Measurements from ENCODE around the gene CR1.
"Not testable (repeated sequence)": the region's sequence is repeated elsewhere in the genome, so short reads cannot be mapped to it uniquely, and the experiment has no call there.

The CR1 gene

GRCh38 chr1:207631137-207631536 is 135.2 kb downstream of the CR1 start:
- no peaks in the 10 kb centered on the region for H3K4me1 Mint-ChIP-seq
- H3K4me3 Mint-ChIP-seq, result no peak overlapping the region
- ATAC-seq (ENCODE audit: low read depth), result no peak
- H3K9me3 Mint-ChIP-seq, result no peaks in the 10 kb centered on the region
- H3K36me3 Mint-ChIP-seq, result peaks cover 38% of the 10 kb centered on the region
- no peak overlapping the region for H3K27ac Mint-ChIP-seq
- DNase-seq (ENCODE audit: low spot score in 2 of 2), result no peak
- no peaks in the 10 kb centered on the region for H3K27me3 Mint-ChIP-seq

GRCh38 chr1:207633226-207633625 is 137.3 kb downstream of the CR1 start:
- no peaks in the 10 kb centered on the region for H3K27me3 Mint-ChIP-seq
- H3K4me1 Mint-ChIP-seq, result no peaks in the 10 kb centered on the region
- ATAC-seq (ENCODE audit: low read depth), result no peak
- no peak overlapping the region for H3K4me3 Mint-ChIP-seq
- no peak for DNase-seq (ENCODE audit: low spot score in 2 of 2)
- H3K27ac Mint-ChIP-seq, result no peak overlapping the region
- H3K9me3 Mint-ChIP-seq, result no peaks in the 10 kb centered on the region
- peaks cover 40% of the 10 kb centered on the region for H3K36me3 Mint-ChIP-seq

GRCh38 chr1:207633699-207634289 is 137.8 kb downstream of the CR1 start:
- not testable (repeated sequence) for H3K9me3 Mint-ChIP-seq; H3K4me3 Mint-ChIP-seq; H3K27ac Mint-ChIP-seq; H3K27me3 Mint-ChIP-seq; ATAC-seq (ENCODE audit: low read depth); DNase-seq (ENCODE audit: low spot score in 2 of 2); H3K4me1 Mint-ChIP-seq
- peaks cover 43% of the 10 kb centered on the region for H3K36me3 Mint-ChIP-seq

- not testable (repeated sequence) for H3K27ac Mint-ChIP-seq; ATAC-seq (ENCODE audit: low read depth); DNase-seq (ENCODE audit: low spot score in 2 of 2); H3K9me3 Mint-ChIP-seq; H3K4me3 Mint-ChIP-seq; H3K4me1 Mint-ChIP-seq; H3K27me3 Mint-ChIP-seq
- H3K36me3 Mint-ChIP-seq, result peaks cover 44% of the 10 kb centered on the region
Measured at GRCh38 chr1:207634293-207634692, 138.3 kb downstream of the CR1 start.

GRCh38 chr1:207635569-207636186 is 139.7 kb downstream of the CR1 start:
- ATAC-seq (ENCODE audit: low read depth); H3K4me3 Mint-ChIP-seq: not testable (repeated sequence)

GRCh38 chr1:207638487-207639145 is 142.7 kb downstream of the CR1 start:
- not testable (repeated sequence) for H3K27ac Mint-ChIP-seq; DNase-seq (ENCODE audit: low spot score in 2 of 2); H3K4me1 Mint-ChIP-seq; H3K27me3 Mint-ChIP-seq; H3K4me3 Mint-ChIP-seq; ATAC-seq (ENCODE audit: low read depth); H3K9me3 Mint-ChIP-seq
- H3K36me3 Mint-ChIP-seq, result peaks cover 29% of the 10 kb centered on the region

More at GRCh38 chr1:207635569-207636186, 139.7 kb downstream of the CR1 start:
- not testable (repeated sequence) for H3K27me3 Mint-ChIP-seq; H3K27ac Mint-ChIP-seq; H3K9me3 Mint-ChIP-seq; H3K4me1 Mint-ChIP-seq; DNase-seq (ENCODE audit: low spot score in 2 of 2)
- H3K36me3 Mint-ChIP-seq, result peaks cover 44% of the 10 kb centered on the region

GRCh38 chr1:207639362-207639761 is 143.4 kb downstream of the CR1 start:
- H3K9me3 Mint-ChIP-seq; H3K27me3 Mint-ChIP-seq; H3K27ac Mint-ChIP-seq; H3K4me1 Mint-ChIP-seq; DNase-seq (ENCODE audit: low spot score in 2 of 2); ATAC-seq (ENCODE audit: low read depth); H3K4me3 Mint-ChIP-seq: not testable (repeated sequence)
- H3K36me3 Mint-ChIP-seq, result peaks cover 23% of the 10 kb centered on the region

- peaks cover 5% of the 10 kb centered on the region for H3K4me1 Mint-ChIP-seq
- H3K9me3 Mint-ChIP-seq, result no peaks in the 10 kb centered on the region
- H3K36me3 Mint-ChIP-seq, result peaks cover 10% of the 10 kb centered on the region
- DNase-seq (ENCODE audit: low spot score in 2 of 2) (no peak), ATAC-seq (ENCODE audit: low read depth) (peak; percentile 8)
- H3K4me3 Mint-ChIP-seq, result peak overlapping the region; percentile 75
- peak overlapping the region; percentile 9 for H3K27ac Mint-ChIP-seq
- no peaks in the 10 kb centered on the region for H3K27me3 Mint-ChIP-seq
Measured at GRCh38 chr1:207644166-207644851, 148.4 kb downstream of the CR1 start.

- Mint-ChIP-seq H3K4me1 (peaks cover 5% of the 10 kb centered on the region), H3K9me3 (no peaks in the 10 kb centered on the region), H3K27ac (peak within 1 kb of the TSS; percentile 9), H3K4me3 (peak within 1 kb of the TSS; percentile 75), H3K36me3 (peaks cover 7% of the 10 kb centered on the region), H3K27me3 (no peaks in the 10 kb centered on the region)
- DNase-seq (ENCODE audit: low spot score in 2 of 2) (peak; percentile 67 to 76), ATAC-seq (ENCODE audit: low read depth) (peak; percentile 100)
Measured at GRCh38 chr1:207644852-207645634, 149.1 kb downstream of the CR1 start, which contains the start of gene CR1L. Gene CR1L (plus strand): TSS chr1:207645133. CDS start chr1:207645234, 101 bp downstream.

- Mint-ChIP-seq H3K4me3 (peak overlapping the region; percentile 75), H3K27ac (peak overlapping the region; percentile 9), H3K36me3 (peaks cover 6% of the 10 kb centered on the region), H3K27me3 (no peaks in the 10 kb centered on the region), H3K9me3 (no peaks in the 10 kb centered on the region), H3K4me1 (peaks cover 5% of the 10 kb centered on the region)
- no peak for ATAC-seq (ENCODE audit: low read depth)
- no peak for DNase-seq (ENCODE audit: low spot score in 2 of 2)
Measured at GRCh38 chr1:207645635-207646081, 149.7 kb downstream of the CR1 start.

GRCh38 chr1:207646171-207646570 is 150.2 kb downstream of the CR1 start:
- Mint-ChIP-seq H3K4me3 (peak overlapping the region; percentile 14), H3K27ac (no peak overlapping the region), H3K4me1 (peaks cover 5% of the 10 kb centered on the region), H3K36me3 (peaks cover 5% of the 10 kb centered on the region), H3K27me3 (no peaks in the 10 kb centered on the region), H3K9me3 (no peaks in the 10 kb centered on the region)
- DNase-seq (ENCODE audit: low spot score in 2 of 2), result no peak
- ATAC-seq (ENCODE audit: low read depth), result no peak

GRCh38 chr1:207646944-207647579 is 151.1 kb downstream of the CR1 start:
- H3K27me3 Mint-ChIP-seq, result no peaks in the 10 kb centered on the region
- no peak overlapping the region for H3K4me3 Mint-ChIP-seq
- peaks cover 5% of the 10 kb centered on the region for H3K4me1 Mint-ChIP-seq
- DNase-seq (ENCODE audit: low spot score in 2 of 2) (no peak), ATAC-seq (ENCODE audit: low read depth) (no peak)
- no peak overlapping the region for H3K27ac Mint-ChIP-seq
- H3K36me3 Mint-ChIP-seq, result peaks cover 4% of the 10 kb centered on the region
- no peaks in the 10 kb centered on the region for H3K9me3 Mint-ChIP-seq

- Mint-ChIP-seq H3K4me3 (no peak overlapping the region), H3K36me3 (no peaks in the 10 kb centered on the region), H3K9me3 (no peaks in the 10 kb centered on the region), H3K4me1 (peaks cover 5% of the 10 kb centered on the region), H3K27me3 (no peaks in the 10 kb centered on the region), H3K27ac (peak overlapping the region; percentile 1)
- ATAC-seq (ENCODE audit: low read depth), result no peak
- no peak for DNase-seq (ENCODE audit: low spot score in 2 of 2)
Measured at GRCh38 chr1:207647671-207648333, 151.8 kb downstream of the CR1 start.
